ENCODE data around the gene MTMR3.

DNA sequence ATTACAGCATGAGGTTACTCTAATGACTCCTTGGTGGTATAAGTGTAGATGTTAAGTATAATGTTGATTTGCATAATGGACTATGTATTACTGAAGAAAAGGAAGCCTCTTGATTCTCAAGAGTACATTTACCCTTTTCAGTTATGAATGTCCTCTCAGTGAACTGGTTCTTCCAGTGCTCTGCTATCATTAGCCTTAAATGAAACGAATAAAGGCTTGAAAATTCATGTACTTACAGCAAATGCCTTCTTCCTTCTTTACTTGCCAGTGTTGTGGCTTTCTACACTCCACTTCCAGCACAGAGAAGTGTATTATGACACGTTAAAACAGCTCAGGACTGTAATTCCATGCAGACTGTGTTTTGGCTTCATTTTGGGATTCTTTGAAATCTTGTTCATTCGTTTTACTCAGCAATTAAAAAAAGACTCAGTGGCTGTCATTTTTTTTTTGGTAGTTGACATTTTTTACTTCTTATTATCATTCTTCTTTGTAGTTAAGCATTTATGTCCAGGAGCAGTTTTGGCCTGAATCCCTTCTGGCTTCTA is 96.9 kb downstream of the MTMR3 start:
- no peak for TF ChIP-seq POLR2A (IDR thresholded peaks at IDR 0.05)
- TF ChIP-seq, protein P1, sequence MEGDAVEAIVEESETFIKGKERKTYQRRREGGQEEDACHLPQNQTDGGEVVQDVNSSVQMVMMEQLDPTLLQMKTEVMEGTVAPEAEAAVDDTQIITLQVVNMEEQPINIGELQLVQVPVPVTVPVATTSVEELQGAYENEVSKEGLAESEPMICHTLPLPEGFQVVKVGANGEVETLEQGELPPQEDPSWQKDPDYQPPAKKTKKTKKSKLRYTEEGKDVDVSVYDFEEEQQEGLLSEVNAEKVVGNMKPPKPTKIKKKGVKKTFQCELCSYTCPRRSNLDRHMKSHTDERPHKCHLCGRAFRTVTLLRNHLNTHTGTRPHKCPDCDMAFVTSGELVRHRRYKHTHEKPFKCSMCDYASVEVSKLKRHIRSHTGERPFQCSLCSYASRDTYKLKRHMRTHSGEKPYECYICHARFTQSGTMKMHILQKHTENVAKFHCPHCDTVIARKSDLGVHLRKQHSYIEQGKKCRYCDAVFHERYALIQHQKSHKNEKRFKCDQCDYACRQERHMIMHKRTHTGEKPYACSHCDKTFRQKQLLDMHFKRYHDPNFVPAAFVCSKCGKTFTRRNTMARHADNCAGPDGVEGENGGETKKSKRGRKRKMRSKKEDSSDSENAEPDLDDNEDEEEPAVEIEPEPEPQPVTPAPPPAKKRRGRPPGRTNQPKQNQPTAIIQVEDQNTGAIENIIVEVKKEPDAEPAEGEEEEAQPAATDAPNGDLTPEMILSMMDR (IDR thresholded peaks at IDR 0.05) = no peak

Data from right lobe of liver (tissue), 4 donors.